ENCODE measurements around the gene PPM1L. TPM values are rescaled to one million over a fixed set of nuclear protein-coding genes. Genes with fewer than 3 reads are reported as not detected.

PPM1L gene
- total RNA-seq, 1 experiment from 2014 or later = 13.2 TPM

DNA sequence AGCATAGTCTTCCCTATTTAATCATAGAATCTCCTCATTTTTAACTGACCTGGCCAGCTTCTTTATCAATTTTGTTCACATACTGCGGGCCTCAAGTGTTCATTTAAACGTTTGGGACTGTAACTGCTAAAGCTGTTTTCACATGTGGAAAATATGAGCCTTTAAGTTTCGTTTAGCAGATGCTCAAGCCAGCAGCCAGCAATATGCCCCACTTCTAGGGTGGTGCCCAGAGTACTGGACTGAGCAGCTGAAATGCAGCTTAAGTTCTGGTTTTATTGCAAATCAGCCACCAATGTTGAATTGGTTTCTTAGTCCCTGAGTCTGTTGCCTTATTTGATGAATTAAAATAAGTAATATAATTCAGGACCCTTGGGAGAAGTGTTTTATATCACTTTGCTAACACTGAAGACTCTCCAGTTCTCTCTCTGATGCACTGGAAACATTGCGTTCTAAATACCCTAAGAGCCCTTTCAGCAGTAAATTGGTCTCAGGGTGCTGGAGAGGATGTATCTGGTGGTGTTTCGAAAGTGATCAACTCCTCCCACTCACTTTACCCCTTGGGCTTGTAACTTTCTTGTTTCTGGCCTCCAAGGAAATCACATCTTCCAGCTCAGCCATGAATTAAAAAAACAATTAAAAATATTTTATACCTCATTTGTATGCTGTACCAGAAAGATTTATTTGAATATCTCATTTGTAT lies 287.5 kb downstream of the PPM1L start:
- Histone ChIP-seq H3K9me2 (ENCODE audit: insufficient read depth) (no peaks in the 10 kb centered on the region), H3K9me3 (ENCODE audit: control insufficient read depth in 1 of 2, insufficient read depth in 1 of 2, low read depth in 1 of 2, low read length in 2 of 2) (no peaks in the 10 kb centered on the region), H2AFZ (ENCODE audit: low read depth, low read length, poor library complexity, severe bottlenecking) (no peak overlapping the region), H3K27me3 (ENCODE audit: insufficient read depth, low read length) (no peaks in the 10 kb centered on the region), H3K36me3 (ENCODE audit: control insufficient read depth in 1 of 2, insufficient read depth in 2 of 2, low read length in 2 of 2) (no peaks in the 10 kb centered on the region), H3K9ac (ENCODE audit: low read length) (no peak overlapping the region), H4K20me1 (ENCODE audit: insufficient read depth) (no peaks in the 10 kb centered on the region), H3K79me2 (ENCODE audit: insufficient read depth, low read length) (no peaks in the 10 kb centered on the region), H3K4me1 (ENCODE audit: control insufficient read depth in 1 of 2, insufficient read depth in 2 of 2, low read length in 2 of 2) (no peaks in the 10 kb centered on the region), H3K27ac (ENCODE audit: low read depth, low read length) (no peak overlapping the region), H3K4me3 (replicated peaks in 1 of 2; ENCODE audit: low read depth in 1 of 2, low read length in 2 of 2) (no peak overlapping the region), H3K4me2 (ENCODE audit: low read length) (no peak overlapping the region)
- no peak for ATAC-seq
- DNase-seq (ENCODE audit: low read depth, low spot score) = no peak
- ChIA-PET POLR2A (no interaction called here), RAD21 (ENCODE audit: low non-redundant PET in 1 of 2, low total read pairs in 2 of 2, uncharacterized antibody in 2 of 2, unreplicated experiment in 2 of 2) (no interaction called here), CTCF (no interaction called here)
- intact Hi-C loops (cut with micrococcal nuclease) = no loop called here
- BruUV-seq (replicated peaks) = no TSS peak
- TF ChIP-seq, protein P1, sequence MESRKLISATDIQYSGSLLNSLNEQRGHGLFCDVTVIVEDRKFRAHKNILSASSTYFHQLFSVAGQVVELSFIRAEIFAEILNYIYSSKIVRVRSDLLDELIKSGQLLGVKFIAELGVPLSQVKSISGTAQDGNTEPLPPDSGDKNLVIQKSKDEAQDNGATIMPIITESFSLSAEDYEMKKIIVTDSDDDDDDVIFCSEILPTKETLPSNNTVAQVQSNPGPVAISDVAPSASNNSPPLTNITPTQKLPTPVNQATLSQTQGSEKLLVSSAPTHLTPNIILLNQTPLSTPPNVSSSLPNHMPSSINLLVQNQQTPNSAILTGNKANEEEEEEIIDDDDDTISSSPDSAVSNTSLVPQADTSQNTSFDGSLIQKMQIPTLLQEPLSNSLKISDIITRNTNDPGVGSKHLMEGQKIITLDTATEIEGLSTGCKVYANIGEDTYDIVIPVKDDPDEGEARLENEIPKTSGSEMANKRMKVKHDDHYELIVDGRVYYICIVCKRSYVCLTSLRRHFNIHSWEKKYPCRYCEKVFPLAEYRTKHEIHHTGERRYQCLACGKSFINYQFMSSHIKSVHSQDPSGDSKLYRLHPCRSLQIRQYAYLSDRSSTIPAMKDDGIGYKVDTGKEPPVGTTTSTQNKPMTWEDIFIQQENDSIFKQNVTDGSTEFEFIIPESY (IDR thresholded peaks at IDR 0.05; ENCODE audit: extremely low read depth, insufficient replicate concordance, low read length) = no peak
- TF ChIP-seq, protein P2, sequence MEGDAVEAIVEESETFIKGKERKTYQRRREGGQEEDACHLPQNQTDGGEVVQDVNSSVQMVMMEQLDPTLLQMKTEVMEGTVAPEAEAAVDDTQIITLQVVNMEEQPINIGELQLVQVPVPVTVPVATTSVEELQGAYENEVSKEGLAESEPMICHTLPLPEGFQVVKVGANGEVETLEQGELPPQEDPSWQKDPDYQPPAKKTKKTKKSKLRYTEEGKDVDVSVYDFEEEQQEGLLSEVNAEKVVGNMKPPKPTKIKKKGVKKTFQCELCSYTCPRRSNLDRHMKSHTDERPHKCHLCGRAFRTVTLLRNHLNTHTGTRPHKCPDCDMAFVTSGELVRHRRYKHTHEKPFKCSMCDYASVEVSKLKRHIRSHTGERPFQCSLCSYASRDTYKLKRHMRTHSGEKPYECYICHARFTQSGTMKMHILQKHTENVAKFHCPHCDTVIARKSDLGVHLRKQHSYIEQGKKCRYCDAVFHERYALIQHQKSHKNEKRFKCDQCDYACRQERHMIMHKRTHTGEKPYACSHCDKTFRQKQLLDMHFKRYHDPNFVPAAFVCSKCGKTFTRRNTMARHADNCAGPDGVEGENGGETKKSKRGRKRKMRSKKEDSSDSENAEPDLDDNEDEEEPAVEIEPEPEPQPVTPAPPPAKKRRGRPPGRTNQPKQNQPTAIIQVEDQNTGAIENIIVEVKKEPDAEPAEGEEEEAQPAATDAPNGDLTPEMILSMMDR (IDR thresholded peaks at IDR 0.05 in 2 of 3, conservative IDR thresholded peaks at IDR 0.05 in 1 of 3; ENCODE audit: borderline replicate concordance in 1 of 3, insufficient read depth in 1 of 3, low read depth in 2 of 3, low read length in 2 of 3) = no peak
- TF ChIP-seq CEBPB (IDR thresholded peaks at IDR 0.05; ENCODE audit: low read depth) = no peak
- no peak for TF ChIP-seq CBX3 (IDR thresholded peaks at IDR 0.05; ENCODE audit: low read depth)
- TF ChIP-seq SP1 (IDR thresholded peaks at IDR 0.05; ENCODE audit: low read depth) = no peak
- TF ChIP-seq, protein P3, sequence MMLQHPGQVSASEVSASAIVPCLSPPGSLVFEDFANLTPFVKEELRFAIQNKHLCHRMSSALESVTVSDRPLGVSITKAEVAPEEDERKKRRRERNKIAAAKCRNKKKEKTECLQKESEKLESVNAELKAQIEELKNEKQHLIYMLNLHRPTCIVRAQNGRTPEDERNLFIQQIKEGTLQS (IDR thresholded peaks at IDR 0.05) = no peak
- no peak for TF ChIP-seq ZNF274 (IDR thresholded peaks at IDR 0.05; ENCODE audit: low read depth, low read length)
- TF ChIP-seq SIN3A (IDR thresholded peaks at IDR 0.05; ENCODE audit: low read depth) = no peak
- TF ChIP-seq ELF1 (IDR thresholded peaks at IDR 0.05; ENCODE audit: borderline replicate concordance, low read depth) = no peak
- no peak for TF ChIP-seq POLR2AphosphoS5 (IDR thresholded peaks at IDR 0.05; ENCODE audit: low read depth, low read length)
- TF ChIP-seq MAX (IDR thresholded peaks at IDR 0.05) = no peak
- no peak for TF ChIP-seq EZH2phosphoT487 (IDR thresholded peaks at IDR 0.05; ENCODE audit: borderline replicate concordance)
- TF ChIP-seq JUND (IDR thresholded peaks at IDR 0.05) = no peak
- no peak for TF ChIP-seq EGR1 (IDR thresholded peaks at IDR 0.05; ENCODE audit: low read depth)

All from HCT116 (cell line).